Globus pallidus (tissue), 1 donor: Measurements from ENCODE around the gene TGIF2.
A peak's percentile ranks its signal among the peaks of the same experiment; 100 is the strongest.
"Not testable (repeated sequence)": the region's sequence is repeated elsewhere in the genome, so short reads cannot be mapped to it uniquely, and the experiment has no call there.

ENCODE experiments used
- DNase-seq: peaks from one replicate; pipeline ENCODE4 v3.0.0-alpha.2; 2015; ENCODE audit warnings: low spot score

Gene TGIF2

GRCh38 chr20:36547186-36548005, 26.0 kb upstream of the TGIF2 start:
- DNase-seq, result no peak

GRCh38 chr20:36548006-36548315, 25.4 kb upstream of the TGIF2 start:
- DNase-seq, result no peak

GRCh38 chr20:36548704-36549627, 24.4 kb upstream of the TGIF2 start:
- DNase-seq, result no peak

GRCh38 chr20:36549628-36549941, 23.8 kb upstream of the TGIF2 start:
- DNase-seq, result no peak

- DNase-seq, result no peak
These were observed 23.2 kb upstream of the TGIF2 start for GRCh38 chr20:36549942-36550789.

- no peak for DNase-seq
These were observed 22.6 kb upstream of the TGIF2 start for GRCh38 chr20:36550790-36551299.

GRCh38 chr20:36555248-36555647, 18.1 kb upstream of the TGIF2 start:
- no peak for DNase-seq

- DNase-seq, result no peak
These were observed 10.7 kb upstream of the TGIF2 start for GRCh38 chr20:36562724-36563123.

GRCh38 chr20:36563374-36563773, 10.0 kb upstream of the TGIF2 start:
- no peak for DNase-seq

GRCh38 chr20:36564078-36564725, 9.2 kb upstream of the TGIF2 start:
- not testable (repeated sequence) for DNase-seq

- not testable (repeated sequence) for DNase-seq
These were observed 8.7 kb upstream of the TGIF2 start for GRCh38 chr20:36564726-36565121.

- no peak for DNase-seq
These were observed 7.9 kb upstream of the TGIF2 start for GRCh38 chr20:36565520-36565919.

GRCh38 chr20:36569847-36570429, 3.5 kb upstream of the TGIF2 start:
- DNase-seq, result no peak

GRCh38 chr20:36571564-36572504, 1.6 kb upstream of the TGIF2 start:
- DNase-seq, result no peak

GRCh38 chr20:36572701-36573102, 695 bp upstream of the TGIF2 start:
- DNase-seq, result no peak

GRCh38 chr20:36573798-36574365, 485 bp downstream of the TGIF2 start:
- DNase-seq, result peak; percentile 50

- DNase-seq, result no peak
These were observed 1.2 kb downstream of the TGIF2 start for GRCh38 chr20:36574366-36575135.

- no peak for DNase-seq
These were observed 2.7 kb downstream of the TGIF2 start for GRCh38 chr20:36576081-36576445.
